NCI-H2107 treated with DMSO at 0.1 percent for 48 hours (cell line): ENCODE data around the gene MSI2.
A peak's percentile ranks its signal among the peaks of the same experiment; 100 is the strongest.

Source experiments
- DNase-seq: peaks from one replicate; lab custom pipeline; 2025; ENCODE audit not compliant: unreplicated experiment; lab: John Stamatoyannopoulos, UW

Gene MSI2

DNA sequence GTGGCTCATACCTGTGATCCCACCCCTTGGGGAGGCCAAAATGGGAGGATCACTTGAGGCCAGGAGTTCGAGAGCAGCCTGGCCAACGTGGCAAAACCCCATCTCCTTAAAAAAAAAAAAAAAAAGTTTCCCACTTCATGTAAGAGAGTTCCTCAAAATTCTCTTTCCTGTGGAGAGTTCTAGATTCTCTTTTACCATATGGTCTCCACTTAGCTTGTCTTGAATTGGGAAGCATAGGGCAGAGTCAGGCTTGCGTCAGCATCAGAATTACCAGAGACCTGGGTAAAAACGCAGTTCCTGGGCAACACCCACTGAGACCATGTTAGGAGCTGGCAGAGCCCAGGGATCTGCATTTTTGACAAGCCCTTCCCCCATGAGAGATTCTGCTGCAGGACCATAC lies 330.4 kb downstream of the MSI2 start:
- DNase-seq: no peak

DNA sequence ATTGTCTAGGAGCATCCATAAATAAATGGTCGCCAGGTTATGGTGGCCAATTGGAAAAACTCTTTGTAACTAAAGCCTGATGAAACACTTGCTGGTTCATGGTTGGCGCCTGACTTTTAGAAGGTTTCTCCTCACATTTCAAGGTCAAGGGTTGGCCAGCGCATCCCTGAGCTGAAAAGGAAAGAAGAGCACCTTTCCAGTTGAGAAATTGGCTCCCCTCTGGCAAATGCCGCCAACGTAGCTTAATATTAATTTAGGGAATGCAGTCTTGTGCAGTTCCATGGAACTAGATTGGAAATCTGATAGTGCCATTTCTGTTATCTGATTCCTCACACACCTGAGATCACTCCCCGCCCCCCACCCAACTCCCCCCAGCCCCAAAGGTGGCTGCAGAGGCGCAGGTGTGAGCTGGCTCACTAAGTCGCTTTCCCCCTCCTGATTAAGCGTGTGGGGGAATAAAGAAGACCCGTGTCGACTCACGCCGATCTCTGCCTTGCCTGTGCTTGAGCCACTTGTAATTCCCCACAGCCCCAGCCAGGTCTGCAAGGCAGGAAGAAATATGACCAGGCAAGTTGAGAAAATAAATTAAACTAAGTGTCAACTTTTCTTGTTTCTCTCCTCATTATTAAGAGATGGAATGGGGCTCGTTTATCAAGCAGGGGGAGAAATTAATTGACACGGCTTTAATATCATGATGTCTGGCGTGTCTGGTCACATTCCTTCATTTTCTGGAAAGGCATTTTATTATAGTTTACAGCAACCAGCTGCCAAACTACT lies 331.1 kb downstream of the MSI2 start:
- peak; percentile 68 for DNase-seq

DNA sequence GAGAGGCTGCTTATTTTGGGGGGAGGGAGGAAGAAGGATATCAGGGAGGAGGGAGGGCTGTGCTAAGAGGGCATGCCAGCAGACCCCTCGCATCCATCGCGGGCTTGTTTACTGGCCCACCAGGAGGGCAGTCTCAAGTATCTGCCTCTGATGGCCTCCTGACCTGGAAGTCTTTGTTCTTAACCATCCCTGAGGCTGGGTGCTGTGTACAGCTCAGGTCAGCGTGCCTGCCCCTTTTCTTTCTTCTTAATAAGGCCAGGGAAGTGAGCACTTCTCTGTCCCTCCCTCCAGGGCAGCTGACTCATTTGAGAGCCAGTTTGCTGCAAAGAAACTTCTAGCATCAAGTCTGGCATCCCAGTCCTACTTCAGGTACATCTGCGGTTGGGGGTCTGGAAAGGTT lies 331.8 kb downstream of the MSI2 start:
- no peak for DNase-seq

DNA sequence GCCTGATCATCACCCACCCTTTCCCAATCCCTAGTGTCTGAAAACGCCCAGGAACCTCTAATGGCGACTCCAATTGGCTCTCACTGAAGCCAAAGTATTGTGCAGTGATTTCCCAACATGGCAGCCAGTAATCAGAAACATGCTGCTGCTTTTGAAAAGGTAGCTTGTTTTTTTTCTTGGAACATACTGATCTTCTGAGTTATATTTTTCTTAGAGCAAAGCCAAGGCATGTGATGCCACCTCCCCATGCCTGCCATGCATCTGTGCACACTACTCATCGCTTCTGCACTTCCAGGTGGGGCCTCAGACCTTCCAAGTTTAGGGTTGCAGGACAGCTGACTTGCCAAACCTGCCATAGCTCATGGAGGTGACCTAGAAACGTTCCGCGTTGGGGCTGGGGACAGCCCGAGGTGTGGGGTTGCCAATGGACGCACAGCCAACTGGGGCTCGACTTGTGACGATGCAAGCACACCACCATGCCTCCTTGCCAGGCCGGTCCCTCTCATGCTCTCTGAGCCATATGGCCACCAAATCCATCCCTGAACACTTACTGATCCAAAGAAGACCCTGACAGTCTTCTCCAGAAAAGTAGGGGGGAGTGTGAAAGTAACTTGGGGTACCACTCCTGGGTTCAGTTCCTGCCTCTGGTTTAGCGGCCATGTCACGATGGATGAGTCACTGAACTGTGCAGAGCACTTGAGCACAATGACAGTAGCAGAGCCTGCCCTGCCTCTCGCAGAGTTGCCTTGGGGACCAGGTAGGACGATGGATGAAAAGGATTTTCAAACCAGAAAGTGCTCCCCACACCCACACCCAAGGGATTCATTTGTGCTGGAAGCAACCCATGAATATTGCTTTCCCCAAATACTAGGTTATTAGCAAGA lies 333.1 kb downstream of the MSI2 start:
- DNase-seq: no peak

DNA sequence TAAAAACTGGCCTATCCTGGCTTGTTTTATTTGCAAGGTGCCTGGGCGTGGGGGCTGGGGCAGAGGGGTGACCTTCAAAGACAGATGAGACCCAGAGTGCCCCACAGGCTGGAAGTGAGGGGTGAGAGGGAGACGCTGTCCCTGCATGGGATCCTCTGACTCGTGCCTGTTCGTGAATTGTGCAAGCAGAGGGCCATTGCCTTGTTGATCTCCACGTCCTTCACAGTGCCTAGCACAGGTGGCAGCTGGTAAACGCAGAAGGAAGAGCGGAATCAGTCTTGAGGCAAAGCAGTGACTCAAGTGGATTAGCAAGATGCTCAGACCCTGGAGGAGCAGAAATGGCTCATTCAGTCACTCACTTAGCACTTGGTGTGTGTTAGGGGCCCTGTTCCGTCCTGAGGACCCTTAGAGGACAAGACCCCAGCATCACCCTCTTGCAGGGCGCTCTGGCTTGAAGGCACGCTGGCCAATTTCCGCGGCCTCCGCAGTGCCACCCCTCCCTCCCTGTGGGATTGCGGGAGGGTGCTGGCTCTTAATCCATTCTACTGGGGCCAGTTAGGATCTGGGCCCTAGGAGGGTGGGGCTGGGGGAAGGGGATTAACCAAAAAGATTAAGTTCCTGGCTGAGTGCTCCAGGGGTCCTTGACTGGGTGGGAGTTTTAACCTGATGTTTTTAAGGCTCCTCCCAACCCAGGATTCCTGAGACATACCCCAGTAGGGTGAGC lies 337.6 kb downstream of the MSI2 start:
- DNase-seq: no peak

DNA sequence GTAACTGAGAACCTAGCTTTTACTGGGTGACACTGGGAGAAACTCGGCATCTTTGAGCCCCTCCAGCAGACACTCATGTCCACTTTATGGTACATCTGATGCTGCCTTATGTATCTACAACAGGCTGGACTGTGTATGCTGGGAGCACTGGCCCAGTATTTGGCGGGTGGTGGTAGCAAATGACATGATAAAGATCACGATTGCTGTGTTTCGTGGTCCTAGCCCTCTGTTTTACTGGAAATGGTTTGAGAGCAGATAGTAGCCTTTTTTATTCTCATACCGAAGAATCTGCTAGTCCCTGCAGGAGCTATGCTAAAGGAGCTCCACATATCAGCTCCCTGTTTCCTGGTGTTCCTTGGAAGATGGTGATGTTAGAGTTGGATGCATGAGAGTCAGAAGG lies 338.4 kb downstream of the MSI2 start:
- no peak for DNase-seq

DNA sequence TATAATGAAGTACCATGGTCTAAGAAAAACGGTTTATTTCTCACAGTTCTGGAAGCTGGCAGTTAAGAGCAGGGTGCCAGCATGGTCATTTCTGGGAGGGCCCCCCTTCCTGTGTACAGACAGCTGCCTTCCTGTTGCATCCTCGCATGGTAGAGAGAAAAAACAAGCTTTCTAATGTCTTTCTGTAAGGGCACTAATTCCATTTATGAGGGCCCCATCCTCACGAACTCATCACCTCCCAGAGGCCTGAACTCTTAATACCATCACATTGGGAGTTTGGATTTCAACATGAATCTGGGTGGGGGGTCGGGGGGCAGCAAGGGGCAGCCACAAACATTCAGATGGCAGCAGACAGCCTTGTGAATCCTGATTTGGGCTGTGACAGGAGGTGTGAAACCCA lies 339.1 kb downstream of the MSI2 start:
- no peak for DNase-seq

DNA sequence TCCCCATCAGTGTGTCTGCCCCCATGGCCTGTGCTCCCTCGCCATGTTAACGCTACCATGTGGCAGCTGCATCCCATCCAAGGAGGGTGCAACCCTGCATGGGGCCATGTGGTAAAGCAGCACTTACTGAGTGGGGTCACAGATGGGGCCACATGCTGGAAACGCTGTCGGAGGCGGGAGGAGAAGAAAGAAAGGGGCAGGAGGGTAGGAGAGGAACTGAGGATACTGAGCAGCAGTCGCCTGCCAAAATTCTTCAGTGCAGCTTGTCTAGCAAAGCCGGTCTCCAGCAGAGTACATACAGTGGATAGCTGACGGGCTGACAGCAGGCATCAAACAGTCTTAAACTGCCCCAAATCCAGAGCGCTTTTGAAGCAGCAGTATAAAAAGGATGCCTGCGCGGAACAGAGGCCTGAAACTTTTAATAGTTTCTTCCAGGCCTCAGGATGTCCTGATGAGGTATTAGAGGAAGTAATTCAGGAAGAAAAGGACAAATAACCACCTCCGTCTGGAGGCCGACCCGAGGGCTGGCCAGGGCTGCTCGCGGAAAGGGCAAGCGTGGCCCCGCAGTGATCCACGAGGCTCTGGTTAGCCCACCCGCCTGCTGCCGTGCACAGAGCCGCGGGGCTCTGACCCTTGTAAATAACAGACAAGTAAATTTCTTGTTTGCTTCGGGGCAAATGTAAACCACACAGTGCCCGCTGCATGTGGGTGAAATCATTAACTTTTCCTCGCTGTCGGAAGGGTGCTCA lies 339.8 kb downstream of the MSI2 start:
- DNase-seq: no peak

DNA sequence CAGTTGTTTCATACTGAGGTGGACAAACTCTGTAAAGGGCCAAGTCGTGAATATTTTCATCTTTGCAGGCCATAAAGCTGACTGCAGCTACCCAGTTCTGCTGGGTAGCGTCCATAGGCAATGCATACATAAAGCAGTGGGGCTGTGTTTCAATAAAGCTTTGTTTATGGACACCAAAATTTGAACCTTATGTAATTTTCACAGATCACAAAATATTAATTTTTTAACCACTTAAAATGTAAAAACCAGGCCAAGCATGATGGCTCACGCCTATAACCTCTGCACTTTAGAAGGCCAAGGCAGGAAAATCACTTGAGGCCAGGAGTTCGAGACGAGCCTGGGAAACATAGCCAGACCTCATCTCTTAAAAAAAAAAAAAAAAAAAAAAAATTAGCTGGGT lies 340.8 kb downstream of the MSI2 start:
- no peak for DNase-seq

DNA sequence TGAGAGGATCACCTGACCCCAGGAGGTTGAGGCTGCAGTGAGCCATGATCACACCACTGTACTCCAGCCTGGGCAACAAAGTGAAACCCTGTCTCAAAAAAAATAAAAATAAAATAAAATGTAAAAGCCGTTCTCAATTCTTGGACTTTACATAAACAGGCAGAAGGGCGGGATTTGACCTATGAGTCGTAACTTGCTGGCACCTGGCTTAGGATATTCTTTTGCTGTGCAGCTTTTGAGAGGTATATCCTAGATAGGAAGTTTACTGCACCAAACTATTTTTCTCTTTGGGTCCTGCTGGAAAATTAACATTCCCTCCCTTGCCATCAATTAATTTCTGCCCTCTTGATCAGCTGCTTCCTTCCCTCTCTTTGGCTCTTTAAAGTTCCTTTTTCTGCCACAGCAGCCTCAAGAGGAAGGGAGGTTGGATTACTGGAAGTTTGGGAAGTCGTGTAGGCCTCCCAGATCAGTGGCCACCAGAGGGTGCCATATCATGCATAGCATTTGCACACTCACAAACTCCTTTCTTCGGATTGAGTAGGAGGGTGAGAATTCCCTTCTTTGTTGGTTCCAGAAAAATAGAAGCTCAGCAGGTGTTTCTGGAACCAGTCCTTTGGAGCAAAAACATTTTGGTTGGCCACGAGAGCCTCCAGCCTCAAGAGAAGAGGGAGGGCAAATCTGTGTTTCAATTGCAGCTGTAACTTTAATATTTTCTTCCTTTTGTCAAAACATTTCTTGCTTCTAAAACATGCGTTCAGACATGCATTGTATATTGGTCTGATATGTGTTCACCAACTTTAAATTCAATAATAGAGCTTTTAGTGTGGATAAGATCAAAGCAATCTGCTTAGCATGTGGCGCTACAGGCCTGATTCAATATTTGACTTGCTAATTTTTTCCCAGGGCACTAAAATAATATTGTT lies 341.5 kb downstream of the MSI2 start:
- DNase-seq: peak; percentile 58

DNA sequence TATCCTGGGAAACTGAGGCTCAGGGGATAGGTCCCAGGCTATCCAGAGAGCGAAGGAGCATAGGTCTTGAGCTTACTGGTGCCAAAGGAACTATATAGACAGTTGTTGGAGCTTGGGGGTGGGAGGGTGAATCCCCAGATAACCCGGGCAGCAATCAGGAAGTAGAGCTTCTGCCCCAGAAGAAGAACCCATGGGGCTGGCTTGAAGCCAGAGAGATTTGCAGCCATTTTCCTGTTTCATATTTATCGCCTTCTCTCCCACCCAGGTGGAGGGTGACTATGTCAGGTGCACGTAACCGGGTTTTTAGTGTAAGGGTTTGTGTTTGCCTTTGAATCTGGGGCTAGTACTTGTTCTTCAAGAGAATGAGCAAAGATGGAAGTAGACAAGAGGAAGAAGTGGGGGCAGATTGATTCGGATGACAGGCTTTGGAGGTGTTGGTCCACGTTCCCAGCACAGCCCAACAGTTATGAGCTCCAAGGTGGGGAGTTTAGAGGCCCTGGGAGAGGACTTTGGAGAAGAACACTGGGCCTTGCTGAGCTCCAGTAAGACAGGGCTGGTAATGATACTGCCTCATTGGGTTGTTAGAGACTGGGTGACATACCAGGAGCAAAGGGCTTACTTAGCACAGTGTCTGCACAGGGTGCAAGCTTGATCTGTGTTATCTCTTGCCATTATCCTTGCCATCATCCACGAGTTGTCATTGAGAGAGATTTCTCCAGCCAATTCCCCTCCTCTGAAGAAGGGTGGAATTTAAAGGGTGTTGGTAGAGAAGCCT lies 343.1 kb downstream of the MSI2 start:
- no peak for DNase-seq

DNA sequence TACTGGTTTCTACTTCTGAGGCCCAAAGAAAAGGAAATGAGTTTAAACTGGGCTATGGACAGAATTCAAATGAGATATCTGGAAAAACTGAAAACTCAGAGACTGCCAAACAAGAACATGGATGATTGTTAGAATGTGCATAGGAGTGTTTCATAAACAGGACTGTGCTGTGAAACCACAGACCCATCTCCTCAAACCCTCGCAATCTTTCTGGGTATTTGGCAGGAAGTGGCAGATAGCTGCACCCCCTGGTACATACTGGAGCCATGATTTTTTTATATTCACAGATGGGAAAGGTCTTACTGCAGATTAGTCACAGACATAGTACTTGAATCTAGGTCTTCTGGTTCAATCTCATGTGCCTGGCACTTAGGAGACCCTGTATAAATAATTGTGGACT lies 343.8 kb downstream of the MSI2 start:
- DNase-seq: no peak

DNA sequence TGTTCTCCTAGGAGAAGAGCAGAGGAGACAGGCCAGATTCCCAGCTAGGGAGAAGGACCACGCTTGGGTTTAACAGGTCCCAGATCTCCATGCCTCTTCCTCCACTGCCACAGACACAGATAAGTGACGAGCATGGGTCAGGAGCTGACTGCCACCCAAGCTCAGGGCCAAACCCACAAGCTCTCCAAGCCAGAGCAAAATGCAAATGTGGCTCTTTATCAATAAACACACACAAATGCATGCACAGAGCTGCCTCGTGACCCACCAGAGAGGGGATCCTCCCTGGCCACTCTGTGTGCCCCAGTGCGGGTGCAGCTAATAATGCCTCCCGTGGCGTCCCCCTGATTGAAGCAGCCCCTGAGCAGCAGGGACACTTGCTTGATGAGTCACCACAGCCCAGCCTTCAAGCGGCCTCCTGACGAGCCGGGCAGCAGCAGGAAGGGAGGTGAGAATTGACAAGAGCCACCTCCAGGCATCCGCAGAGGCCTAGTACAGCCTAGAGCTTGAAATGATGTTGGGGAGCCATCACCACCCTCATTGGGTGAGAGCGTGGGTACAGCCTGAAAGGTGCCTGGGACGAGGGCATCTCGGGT lies 344.9 kb downstream of the MSI2 start:
- DNase-seq: no peak

DNA sequence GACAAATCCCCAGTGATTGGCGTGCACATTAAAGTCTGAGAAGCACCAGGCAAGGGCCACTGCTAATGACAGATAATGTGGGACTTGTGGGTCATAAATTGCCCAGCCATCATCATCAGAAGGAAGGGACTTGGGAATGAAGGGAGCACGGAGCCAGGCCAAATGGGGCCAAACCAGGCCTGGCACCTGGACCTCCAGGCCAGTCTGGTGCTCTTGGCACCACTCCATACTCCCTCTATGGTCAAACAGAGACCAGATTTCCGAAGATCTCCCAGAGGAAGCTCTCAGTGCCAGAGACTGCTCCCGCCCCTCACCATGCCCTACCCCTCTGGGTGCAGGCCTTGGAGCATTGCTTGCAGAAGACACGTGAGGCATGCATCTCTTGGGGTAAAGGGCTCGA lies 346.6 kb downstream of the MSI2 start:
- DNase-seq: no peak

DNA sequence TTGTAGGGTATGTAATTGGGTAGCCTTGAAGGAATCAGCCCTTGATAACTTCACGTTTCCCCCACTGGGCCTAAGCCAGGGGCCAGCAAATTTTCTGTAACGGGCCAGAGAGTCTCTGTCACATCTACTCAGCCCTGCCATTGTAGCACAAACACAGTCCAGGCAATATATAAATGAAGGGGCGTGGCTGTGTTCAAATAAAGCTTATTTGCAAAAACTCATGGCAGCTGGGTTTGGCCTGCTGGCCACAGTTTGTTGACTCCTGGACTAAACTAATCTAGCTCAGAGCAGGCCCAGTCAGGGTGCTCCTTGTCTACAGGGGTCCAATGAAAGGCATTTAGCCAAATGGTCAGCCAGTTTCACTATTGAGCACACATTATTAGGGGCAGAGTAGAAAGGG lies 347.2 kb downstream of the MSI2 start:
- no peak for DNase-seq

DNA sequence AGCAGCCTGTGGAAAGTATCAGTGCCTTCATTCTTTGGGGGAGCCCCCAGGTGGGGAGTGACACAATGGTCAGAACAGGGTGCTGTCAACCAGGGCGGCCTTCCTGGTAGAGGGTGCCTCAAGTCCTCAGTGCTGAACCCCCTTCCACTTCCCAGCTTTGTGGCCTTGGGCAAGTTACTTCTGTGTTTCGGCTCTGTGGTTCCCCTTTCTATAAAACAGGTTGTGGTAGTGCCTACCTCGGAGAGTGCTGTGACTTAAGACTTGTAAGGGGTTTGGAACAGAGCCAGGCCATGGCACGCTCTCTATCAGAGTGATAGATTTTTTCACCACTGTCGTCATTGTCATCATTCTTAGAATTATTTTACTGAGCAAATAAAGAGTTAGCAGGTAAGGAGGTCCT lies 347.7 kb downstream of the MSI2 start:
- DNase-seq: no peak

DNA sequence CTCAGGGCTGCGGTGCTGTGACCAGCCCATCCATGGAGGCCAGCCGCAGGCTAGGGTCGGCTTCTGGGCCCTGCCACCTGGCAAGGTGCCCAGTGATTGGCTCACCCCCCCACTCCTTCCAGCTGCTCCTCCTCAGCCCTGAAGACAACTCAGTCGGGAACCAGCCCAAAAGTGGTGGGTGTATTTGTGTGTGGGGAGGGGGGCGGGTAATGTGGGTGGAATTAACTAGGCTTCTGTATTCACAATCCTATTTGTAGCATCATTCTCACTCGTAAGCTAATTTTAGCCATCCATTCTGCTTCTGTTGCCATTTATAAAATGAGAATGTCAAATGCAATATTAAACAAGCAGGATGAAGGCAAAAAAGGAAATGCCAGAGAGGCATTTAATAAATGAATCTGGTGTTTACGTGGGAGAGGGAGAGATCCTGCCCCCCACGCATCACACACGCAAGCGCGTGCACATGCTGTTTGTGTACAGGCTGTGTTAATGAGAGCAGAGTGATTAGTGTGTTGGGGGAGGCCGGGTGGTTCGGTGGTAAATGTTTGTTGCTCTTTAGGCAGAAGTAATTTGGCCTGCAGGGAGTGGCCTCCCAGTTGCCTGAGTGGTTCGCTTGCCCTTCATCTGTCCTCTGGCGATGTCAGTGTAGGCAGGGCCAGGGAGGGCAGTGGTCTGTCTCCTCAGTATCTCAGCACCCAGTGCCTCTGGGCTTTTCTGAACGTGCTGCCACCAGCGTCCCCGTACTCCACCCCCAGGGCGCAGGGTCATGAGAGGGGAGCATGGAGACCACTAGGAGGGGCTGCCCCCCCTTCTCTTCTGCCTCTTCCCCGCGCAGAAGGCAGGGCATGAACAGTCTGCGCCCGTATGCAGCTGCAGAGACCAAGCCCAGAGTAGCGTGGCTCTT lies 348.7 kb downstream of the MSI2 start:
- peak; percentile 55 for DNase-seq

DNA sequence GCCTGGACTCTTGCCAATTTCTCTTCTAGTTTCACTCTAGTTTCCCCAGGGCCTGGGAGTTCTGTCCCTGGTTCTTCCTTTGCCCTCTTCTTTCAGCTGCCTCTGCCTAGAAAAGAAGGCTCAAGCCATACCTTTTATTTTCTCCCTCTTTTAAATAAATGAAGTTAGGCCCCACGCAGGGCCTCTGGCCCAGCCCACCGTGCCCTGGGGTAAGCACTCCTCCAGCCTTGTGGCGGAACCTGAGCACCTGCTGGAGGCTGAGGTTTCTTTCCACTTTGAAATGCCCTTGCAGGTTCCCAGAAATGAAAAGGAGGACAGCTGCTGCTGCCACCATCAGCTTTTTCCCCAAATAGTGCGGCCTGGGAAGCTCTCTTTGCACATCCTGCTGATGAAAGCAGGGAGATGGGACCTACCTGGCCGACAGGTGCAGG lies 349.4 kb downstream of the MSI2 start:
- DNase-seq: peak; percentile 82
